Posterior vena cava (tissue), 2 donors: ENCODE data around the gene NBPF3. TPM values are rescaled to one million over a fixed set of nuclear protein-coding genes. Genes with fewer than 3 reads are reported as not detected.
"Not testable (repeated sequence)": the region's sequence is repeated elsewhere in the genome, so short reads cannot be mapped to it uniquely, and the experiment has no call there.

ENCODE experiments used
- DNase-seq: peaks from one replicate; pipeline ENCODE4 v3.0.0-alpha.2; 2020; ENCODE audit warnings: low spot score
- intact Hi-C, 2 donors: fragments of 100-400 bp; cut with DNase I; formaldehyde crosslinking; loops; one replicate each; pipeline versions ENCODE4 v1.14.1 to v1.14.2; 2022 to 2023
- total RNA-seq, 2 donors: library from RNA; stranded (reverse); fragmentation: NEBNext Ultra II Directional; extraction: Animal tissue kit (Norgen Biotek cat#: 25700); gene quantifications; one replicate each; pipeline ENCODE4 v1.2.1, GENCODE V29; 2021
- donor health status: DM: yes; HTN: yes; CAD: no.
- donor health status: DM: yes; HTN: yes; CAD: no.

Gene NBPF3
- total RNA-seq, 2 donors from 2014 or later = 5.2 to 6.8 TPM

DNA sequence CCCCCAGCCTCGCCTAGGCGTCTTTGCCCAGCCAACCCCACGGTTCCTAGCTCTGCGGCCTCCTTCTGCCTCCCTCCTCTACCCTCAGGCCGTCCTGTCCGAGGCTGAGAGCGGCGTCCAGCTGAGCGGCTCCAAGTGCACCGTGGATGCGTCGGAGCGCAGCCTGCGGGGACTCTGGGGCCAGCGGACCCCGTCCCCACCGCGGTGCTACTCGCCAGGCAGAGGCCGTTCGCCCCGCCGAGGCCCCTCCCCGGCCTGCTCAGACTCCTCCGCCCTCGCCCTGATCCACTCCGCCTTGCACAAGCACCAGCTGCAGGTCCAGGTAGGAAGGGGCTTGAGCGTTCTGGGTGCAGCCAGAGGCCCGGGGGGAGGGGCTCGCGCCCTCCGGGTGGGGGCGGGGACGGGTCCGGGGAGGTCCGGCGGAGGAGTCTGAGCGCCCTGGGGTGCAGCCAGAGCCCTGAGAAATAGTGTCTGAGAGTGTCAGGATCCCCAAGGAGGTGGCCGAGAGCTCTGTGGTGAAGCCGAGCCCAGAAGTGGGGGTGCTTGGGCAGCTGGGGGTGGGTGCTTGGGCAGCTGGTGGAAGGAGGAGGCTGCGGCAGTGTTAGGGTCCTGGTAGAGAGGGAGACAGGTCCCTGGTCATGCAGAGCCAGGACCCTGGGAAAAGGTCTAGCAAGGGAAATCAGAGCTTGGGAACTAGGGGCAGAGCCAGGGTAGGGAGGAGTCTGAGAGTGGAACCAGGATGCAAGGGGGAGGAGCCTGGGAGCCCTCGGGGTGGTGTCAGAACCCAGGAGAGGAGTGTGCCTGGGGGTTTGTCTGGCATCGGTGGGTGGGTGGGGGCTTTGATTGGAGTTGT is 3.2 kb upstream of the NBPF3 start:
- no peak for DNase-seq
- intact Hi-C loops = no loop called here

GRCh38 chr1:21437341-21437640 is 2.6 kb upstream of the NBPF3 start:
- intact Hi-C loops = no loop called here
- DNase-seq = no peak

- intact Hi-C loops, DNase-seq: not testable (repeated sequence)
Measured at GRCh38 chr1:21438646-21439312, 1.2 kb upstream of the NBPF3 start.

GRCh38 chr1:21439345-21439720 is 604 bp upstream of the NBPF3 start:
- intact Hi-C loops = no loop called here
- DNase-seq = no peak

DNA sequence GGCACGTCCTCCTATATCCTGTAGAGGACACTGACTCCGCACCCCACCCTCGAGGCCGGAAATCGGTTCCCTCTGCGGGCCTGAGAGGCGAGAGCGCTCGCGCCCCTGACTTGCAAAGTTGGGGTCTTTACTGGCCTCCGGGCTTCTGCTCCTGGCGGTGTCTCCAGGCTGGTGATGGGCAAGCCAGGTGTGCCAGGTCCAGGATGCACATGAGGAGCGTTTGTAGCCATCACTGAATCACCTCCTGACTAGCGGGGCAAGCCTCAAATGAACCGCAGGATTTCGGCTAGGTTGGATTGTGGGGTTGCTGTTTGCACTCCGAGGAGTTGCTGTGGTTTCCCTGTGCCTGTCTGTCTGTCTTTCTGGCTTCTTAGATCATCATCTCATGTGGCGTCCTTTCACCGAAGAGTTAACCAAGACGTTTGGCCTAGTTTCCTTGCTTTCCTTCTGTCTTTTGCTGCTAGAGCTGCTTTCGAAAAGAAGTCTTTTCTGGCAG is 741 bp downstream of the NBPF3 start:
- DNase-seq, intact Hi-C loops: not testable (repeated sequence)

DNA sequence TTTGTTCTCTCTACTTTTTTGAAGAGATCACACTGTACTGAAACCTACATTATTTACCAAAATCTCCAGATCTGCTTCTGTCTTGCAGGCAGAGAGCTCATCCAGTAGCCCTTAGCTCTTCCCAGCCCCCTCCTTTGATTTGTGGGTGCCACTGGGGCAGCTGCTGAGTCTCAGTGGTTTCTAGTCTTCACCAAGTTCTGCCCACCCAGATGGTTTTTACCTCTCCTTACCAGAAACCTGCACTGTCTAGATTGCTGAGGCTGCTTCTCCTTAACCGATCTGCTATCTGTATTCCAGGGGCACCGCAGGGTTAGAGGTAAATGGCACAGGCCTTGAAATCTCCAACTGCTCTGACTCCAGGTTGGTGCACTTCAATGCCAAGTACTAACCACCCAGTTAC is 6.7 kb downstream of the NBPF3 start:
- intact Hi-C loops, DNase-seq: not testable (repeated sequence)

DNA sequence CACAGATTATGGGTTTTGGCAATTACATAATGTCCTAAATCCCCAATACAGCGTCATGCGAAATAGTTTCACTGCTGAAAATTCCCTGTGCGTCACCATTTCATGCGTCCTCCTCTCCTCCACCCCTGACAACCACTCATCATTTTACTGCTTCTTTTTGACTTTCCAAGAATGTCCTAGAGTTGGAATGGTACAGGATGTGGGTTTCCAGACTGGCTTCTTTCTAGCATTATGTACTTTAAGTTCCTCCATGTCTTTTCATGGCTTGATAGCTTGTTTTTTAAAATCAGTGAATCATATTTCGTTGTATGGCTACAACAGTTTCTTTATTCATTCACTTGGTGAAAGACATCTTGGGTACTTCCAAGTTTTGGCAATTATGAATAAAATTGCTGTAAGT is 7.4 kb downstream of the NBPF3 start:
- no peak for DNase-seq
- intact Hi-C loops = no loop called here

- DNase-seq = no peak
- intact Hi-C loops = loop anchor here in 1 of 2 donors (10.0 kb wide), 1 partner anchor 215 kb away; no protein-coding TSS in a partner anchor
Measured at GRCh38 chr1:21449906-21450305, 10.0 kb downstream of the NBPF3 start.

- no peak for DNase-seq
- intact Hi-C loops = loop anchor here in 1 of 2 donors (10.0 kb wide), 1 partner anchor 216 kb away; no protein-coding TSS in a partner anchor
Measured at GRCh38 chr1:21451212-21451611, 11.3 kb downstream of the NBPF3 start.

- intact Hi-C loops = loop anchor here in 1 of 2 donors (10.0 kb wide), 1 partner anchor 217 kb away; no protein-coding TSS in a partner anchor
- no peak for DNase-seq
Measured at GRCh38 chr1:21451981-21452411, 12.1 kb downstream of the NBPF3 start.

- intact Hi-C loops = loop anchor here in 1 of 2 donors (10.0 kb wide), 1 partner anchor 219 kb away; no protein-coding TSS in a partner anchor
- not testable (repeated sequence) for DNase-seq
Measured at GRCh38 chr1:21453964-21454614, 14.2 kb downstream of the NBPF3 start.

DNA sequence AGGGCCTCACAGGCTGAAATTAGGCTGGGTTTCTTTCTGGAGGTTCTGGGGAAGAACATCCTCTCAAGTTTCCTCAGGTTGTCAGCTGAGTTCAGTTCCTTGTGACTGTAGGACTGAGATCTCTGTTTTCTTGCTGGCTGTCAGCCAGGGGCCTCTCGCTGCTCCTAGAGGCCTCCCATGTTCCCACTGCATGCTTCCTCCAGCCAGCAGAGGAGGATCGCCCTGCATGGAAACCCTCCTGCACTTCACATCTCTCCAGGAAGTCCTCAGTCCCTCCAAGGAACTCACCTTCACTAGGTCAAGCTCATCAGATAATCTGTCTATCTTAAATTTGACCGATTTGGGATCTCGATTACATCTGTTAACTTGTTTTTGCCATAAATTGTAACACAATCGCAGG is 15.0 kb downstream of the NBPF3 start:
- not testable (repeated sequence) for DNase-seq
- intact Hi-C loops = loop anchor here in 1 of 2 donors (10.0 kb wide), 1 partner anchor 220 kb away; no protein-coding TSS in a partner anchor

- intact Hi-C loops = loop anchor here in 1 of 2 donors (10.0 kb wide), 1 partner anchor 223 kb away; no protein-coding TSS in a partner anchor
- no peak for DNase-seq
Measured at GRCh38 chr1:21457654-21458053, 17.7 kb downstream of the NBPF3 start.

- DNase-seq, intact Hi-C loops: not testable (repeated sequence)
Measured at GRCh38 chr1:21465127-21465526, 25.2 kb downstream of the NBPF3 start.

- intact Hi-C loops, DNase-seq: not testable (repeated sequence)
Measured at GRCh38 chr1:21467946-21468345, 28.0 kb downstream of the NBPF3 start.

DNA sequence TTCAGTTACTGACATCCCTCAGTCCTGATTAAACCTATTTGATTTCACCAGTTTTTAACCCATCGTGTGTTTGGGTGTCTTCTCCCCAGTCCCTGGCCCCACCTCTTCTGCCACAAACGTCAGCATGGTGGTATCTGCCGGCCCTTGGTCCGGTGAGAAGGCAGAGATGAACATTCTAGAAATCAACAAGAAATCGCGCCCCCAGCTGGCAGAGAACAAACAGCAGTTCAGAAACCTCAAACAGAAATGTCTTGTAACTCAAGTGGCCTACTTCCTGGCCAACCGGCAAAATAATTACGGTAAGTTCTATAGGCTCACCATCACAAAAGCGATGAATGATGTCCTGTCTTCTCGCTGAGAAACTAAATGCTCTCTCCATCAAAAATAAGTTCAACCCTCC is 28.7 kb downstream of the NBPF3 start:
- intact Hi-C loops = no loop called here
- no peak for DNase-seq

- no peak for DNase-seq
- intact Hi-C loops = no loop called here
Measured at GRCh38 chr1:21469581-21469980, 29.6 kb downstream of the NBPF3 start.

- intact Hi-C loops = no loop called here
Measured at GRCh38 chr1:21472861-21473260, 32.9 kb downstream of the NBPF3 start.

GRCh38 chr1:21478356-21478755 is 38.4 kb downstream of the NBPF3 start:
- intact Hi-C loops = no loop called here
- no peak for DNase-seq

More at GRCh38 chr1:21472861-21473260, 32.9 kb downstream of the NBPF3 start:
- no peak for DNase-seq

DNA sequence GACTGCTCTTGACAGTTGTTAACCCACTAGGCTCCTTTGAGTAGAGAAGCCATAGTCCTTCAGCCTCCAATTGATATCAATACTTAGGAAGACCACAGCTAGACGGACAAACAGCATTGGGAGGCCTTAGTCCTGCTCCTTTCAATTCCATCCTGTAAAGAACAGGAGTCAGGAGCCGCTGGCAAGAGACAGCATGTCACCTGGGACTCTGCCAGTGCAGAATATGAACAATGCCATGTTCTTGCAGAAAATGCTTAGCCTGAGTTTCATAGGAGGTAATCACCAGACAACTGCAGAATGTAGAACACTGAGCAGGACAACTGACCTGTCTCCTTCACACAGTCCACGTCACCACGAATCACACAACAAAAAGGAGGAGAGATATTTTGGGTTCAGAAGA is 43.9 kb downstream of the NBPF3 start:
- DNase-seq, intact Hi-C loops: not testable (repeated sequence)
